K562 (cell line): Measurements from ENCODE around the gene HNRNPK. TPM values are rescaled to one million over a fixed set of nuclear protein-coding genes. Genes with fewer than 3 reads are reported as not detected.

Experiments
- CEBPB ChIP-seq: fragments of 450-650 bp; IDR thresholded peaks from 2 replicates; pipeline ENCODE4 v1.6.1; 2016; ENCODE audit warnings: missing genetic modification characterization, missing compliant biosample characterization
- CREB3L1 ChIP-seq: fragments of 450-650 bp; IDR thresholded peaks from 2 replicates; pipeline ENCODE4 v1.6.1; 2014; ENCODE audit warnings: low read depth, mild to moderate bottlenecking, moderate library complexity, borderline replicate concordance
- HDGF ChIP-seq: fragments of 450-650 bp; IDR thresholded peaks from 2 replicates; pipeline ENCODE4 v1.6.1; 2016
- KLF16 ChIP-seq: IDR thresholded peaks from 2 replicates; pipeline ENCODE4 v1.6.1; 2016; ENCODE audit warnings: antibody characterized with exemption
- OTX1 ChIP-seq: fragments of 450-650 bp; formaldehyde crosslinking; IDR thresholded peaks from 2 replicates; pipeline ENCODE4 v1.4.0; 2022; ENCODE audit warnings: mild to moderate bottlenecking
- STAT6 ChIP-seq: sonication (generic); formaldehyde crosslinking; IDR thresholded peaks from 2 replicates; pipeline ENCODE4 v1.8.1; 2023; ENCODE audit warnings: mild to moderate bottlenecking, missing genetic modification reagents
- ZNF143 ChIP-seq: sonication (generic); formaldehyde crosslinking; IDR thresholded peaks from 2 replicates; pipeline ENCODE4 v1.9.0; 2022; ENCODE audit warnings: mild to moderate bottlenecking, missing genetic modification reagents
- ZNF23 ChIP-seq: fragments of 250-450 bp; sonication (Bioruptor Pico); IDR thresholded peaks from 2 replicates; pipeline ENCODE4 v1.4.0; 2020; ENCODE audit warnings: mild to moderate bottlenecking
- ZNF395 ChIP-seq: fragments of 200-800 bp; sonication (Bioruptor generic); IDR thresholded peaks from 2 replicates; pipeline ENCODE4 v1.6.1; 2017; ENCODE audit warnings: missing genetic modification characterization, missing compliant biosample characterization
- polyA plus RNA-seq, 8 experiments: library from polyadenylated mRNA; depleted of rRNA in 4 of 8; stranded (reverse) in 5 of 8; unstranded in 3 of 8; fragments of >200 nt; fragmentation: Nextera tagmentation in 2 of 8; fragmentation: Illumina TruSeq in 1 of 8; extraction: Ambion mirVana in 2 of 8; extraction: Trizol in 1 of 8; gene quantifications; 2 replicates each; pipeline versions ENCODE4 v1.2.1 to v1.2.3, GENCODE V29; 2011 to 2014; ENCODE audit warnings: inconsistent platforms in 1 of 8, missing spikeins in 1 of 8
- total RNA-seq, 7 experiments: library from RNA; depleted of rRNA in 6 of 7; stranded (reverse); fragments of >200 nt in 6 of 7; fragmentation: Illumina TruSeq in 2 of 7; extraction: Trizol in 2 of 7; gene quantifications; 2 replicates each; pipeline versions ENCODE4 v1.2.1 to v1.2.3, GENCODE V29; 2011 to 2021; ENCODE audit warnings: low replicate concordance in 1 of 7

The HNRNPK gene
- total and polyA plus RNA-seq, 9 of the 15 experiments (the other 6 are each of a cell fraction or from before 2014, with no cell fraction given) = 224 to 883 (median 618) TPM

GRCh38 chr9:83933790-83934189, 46.2 kb downstream of the HNRNPK start (continued):
- TF ChIP-seq CEBPB (tag) = peak; percentile 56
- no peak for TF ChIP-seq OTX1 (CRISPR knock-in tag)
- TF ChIP-seq ZNF143 (CRISPR knock-in tag) = no peak
- TF ChIP-seq KLF16 = no peak
- no peak for TF ChIP-seq ZNF23 (CRISPR knock-in tag)
- no peak for TF ChIP-seq STAT6
- no peak for TF ChIP-seq CREB3L1
- no peak for TF ChIP-seq HDGF
- TF ChIP-seq ZNF395 (CRISPR knock-in tag) = no peak
